Measurements from ENCODE around the gene LRCH3.
"Not testable (repeated sequence)": the region's sequence is repeated elsewhere in the genome, so short reads cannot be mapped to it uniquely, and the experiment has no call there.

The LRCH3 gene

GRCh38 chr3:197837282-197837681 lies 46.2 kb downstream of the LRCH3 start:
- no peak for DNase-seq

GRCh38 chr3:197841789-197842188 lies 50.7 kb downstream of the LRCH3 start:
- DNase-seq, result no peak

GRCh38 chr3:197846491-197846890 lies 55.4 kb downstream of the LRCH3 start:
- no peak for DNase-seq

- DNase-seq, result no peak
Measured at GRCh38 chr3:197847866-197848401, 56.9 kb downstream of the LRCH3 start.

GRCh38 chr3:197854596-197855343 lies 63.7 kb downstream of the LRCH3 start:
- DNase-seq, result no peak

- no peak for DNase-seq
Measured at GRCh38 chr3:197855571-197855970, 64.5 kb downstream of the LRCH3 start.

GRCh38 chr3:197856199-197856816 lies 65.3 kb downstream of the LRCH3 start:
- no peak for DNase-seq

- no peak for DNase-seq
Measured at GRCh38 chr3:197858133-197858532, 67.1 kb downstream of the LRCH3 start.

GRCh38 chr3:197858598-197858997 lies 67.5 kb downstream of the LRCH3 start:
- no peak for DNase-seq

GRCh38 chr3:197866035-197866434 lies 75.0 kb downstream of the LRCH3 start:
- DNase-seq, result no peak

- DNase-seq, result no peak
Measured at GRCh38 chr3:197873329-197873728, 82.3 kb downstream of the LRCH3 start.

GRCh38 chr3:197874064-197874463 lies 83.0 kb downstream of the LRCH3 start:
- no peak for DNase-seq

GRCh38 chr3:197874653-197875052 lies 83.6 kb downstream of the LRCH3 start:
- DNase-seq, result no peak

GRCh38 chr3:197877902-197878301 lies 86.8 kb downstream of the LRCH3 start:
- DNase-seq, result no peak

GRCh38 chr3:197878427-197878826 lies 87.4 kb downstream of the LRCH3 start:
- DNase-seq, result no peak

- DNase-seq, result no peak
Measured at GRCh38 chr3:197880491-197881269, 89.6 kb downstream of the LRCH3 start.

- DNase-seq, result no peak
Measured at GRCh38 chr3:197881270-197881969, 90.4 kb downstream of the LRCH3 start.

- no peak for DNase-seq
Measured at GRCh38 chr3:197881970-197882338, 90.9 kb downstream of the LRCH3 start.

GRCh38 chr3:197882586-197882985 lies 91.5 kb downstream of the LRCH3 start:
- DNase-seq, result no peak

- no peak for DNase-seq
Measured at GRCh38 chr3:197883541-197883940, 92.5 kb downstream of the LRCH3 start.

GRCh38 chr3:197884330-197884729 lies 93.3 kb downstream of the LRCH3 start:
- not testable (repeated sequence) for DNase-seq

GRCh38 chr3:197886052-197886451 lies 95.0 kb downstream of the LRCH3 start:
- not testable (repeated sequence) for DNase-seq

Data from activated CD4-positive, alpha-beta T cell treated with anti-CD3 and anti-CD28 coated beads for 1 hour (primary cell).